CD4-positive, alpha-beta T cell treated with Interleukin-4 for 4 hours (primary cell): ENCODE results near the gene KRTAP20-3.

Source experiments
- DNase-seq: peaks from one replicate; pipeline ENCODE4 v3.0.0-alpha.2; 2020

The KRTAP20-3 gene

GRCh38 chr21:30642564-30642963 lies at the start of gene KRTAP20-3:
TSS of gene KRTAP20-3 (plus strand) at chr21:30642864.
- DNase-seq, result no peak

GRCh38 chr21:30598802-30599201 lies 43.9 kb upstream of the KRTAP20-3 start, which contains the start of gene KRTAP6-2:
TSS of gene KRTAP6-2 (minus strand) at chr21:30598902. CDS start at chr21:30598874, 28 bp downstream.
- no peak for DNase-seq

- DNase-seq, result no peak
Observed at GRCh38 chr21:30600787-30601186, 41.9 kb upstream of the KRTAP20-3 start, which contains the start of gene KRTAP22-1. TSS of gene KRTAP22-1 (plus strand) at chr21:30601087.

DNA sequence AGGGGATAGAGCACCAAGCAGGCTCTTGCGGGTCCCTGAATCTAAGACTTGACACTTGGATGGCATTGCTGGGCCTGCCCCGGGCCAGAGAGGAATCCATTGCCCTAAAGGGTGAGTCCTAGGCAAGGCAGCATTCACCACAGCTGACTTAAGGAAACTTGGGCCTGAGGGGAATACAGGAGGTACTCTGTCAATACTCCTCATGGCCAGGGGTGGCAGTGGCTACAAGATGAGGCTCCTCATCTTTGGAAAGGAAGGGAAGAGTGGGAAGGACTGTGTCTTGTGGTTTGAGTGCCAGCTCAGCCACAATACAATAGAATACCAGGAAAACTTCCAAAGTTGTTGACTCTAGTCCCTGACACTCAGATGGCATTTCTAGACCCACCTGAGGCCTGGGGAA lies 36.7 kb upstream of the KRTAP20-3 start:
- DNase-seq, result no peak

DNA sequence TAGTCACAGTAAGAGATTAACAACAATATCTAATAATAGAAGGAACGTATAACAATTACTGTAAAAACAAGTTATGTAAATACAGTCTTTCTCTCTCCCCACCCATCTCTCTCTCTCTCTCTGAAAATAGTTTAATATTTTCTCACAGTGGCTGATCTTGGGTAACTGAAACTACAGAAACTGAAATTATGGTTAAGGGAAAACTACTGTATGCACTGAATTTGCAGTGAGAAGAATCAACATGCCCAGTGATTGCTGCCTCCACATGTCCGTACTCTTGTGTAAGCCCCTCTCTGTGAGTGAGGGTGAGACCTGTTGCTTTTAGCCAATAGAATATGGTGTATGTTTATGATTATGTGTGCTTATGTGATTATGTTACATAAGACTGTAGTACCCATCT lies 30.5 kb upstream of the KRTAP20-3 start:
- no peak for DNase-seq

GRCh38 chr21:30613836-30614235 lies 28.8 kb upstream of the KRTAP20-3 start, which contains the start of gene KRTAP6-1:
TSS of gene KRTAP6-1 (minus strand) at chr21:30613930. CDS start at chr21:30613904, 26 bp downstream.
- no peak for DNase-seq

GRCh38 chr21:30615199-30615598 lies 27.5 kb upstream of the KRTAP20-3 start:
- no peak for DNase-seq

DNA sequence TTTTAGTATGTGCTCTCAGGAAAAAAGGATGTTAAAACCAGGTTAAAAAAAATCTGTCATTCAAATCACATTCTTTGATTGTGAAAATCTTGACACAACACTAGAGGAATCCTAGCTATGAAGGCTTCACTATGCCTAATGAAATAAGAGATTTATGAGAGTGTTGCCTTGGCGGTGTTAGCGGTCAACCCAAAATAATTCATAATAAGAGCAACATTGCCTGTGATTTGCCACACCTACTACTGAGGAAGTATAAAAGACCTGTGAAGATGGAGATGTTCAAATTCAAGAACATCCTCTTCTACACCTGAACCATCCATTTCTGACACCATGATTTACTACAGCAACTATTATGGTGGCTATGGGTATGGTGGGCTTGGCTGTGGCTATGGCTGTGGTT lies 26.5 kb upstream of the KRTAP20-3 start, which contains the start of gene KRTAP20-1:
Gene KRTAP20-1 (plus strand): TSS at position 301 of the 400 bp plus-strand sequence. CDS start 30 bp downstream, at position 331.
- no peak for DNase-seq

GRCh38 chr21:30620080-30620479 lies 22.6 kb upstream of the KRTAP20-3 start:
- no peak for DNase-seq

GRCh38 chr21:30620522-30620921 lies 22.1 kb upstream of the KRTAP20-3 start, which contains the start of gene KRTAP20-4:
TSS of gene KRTAP20-4 (plus strand) at chr21:30620627.
- no peak for DNase-seq

DNA sequence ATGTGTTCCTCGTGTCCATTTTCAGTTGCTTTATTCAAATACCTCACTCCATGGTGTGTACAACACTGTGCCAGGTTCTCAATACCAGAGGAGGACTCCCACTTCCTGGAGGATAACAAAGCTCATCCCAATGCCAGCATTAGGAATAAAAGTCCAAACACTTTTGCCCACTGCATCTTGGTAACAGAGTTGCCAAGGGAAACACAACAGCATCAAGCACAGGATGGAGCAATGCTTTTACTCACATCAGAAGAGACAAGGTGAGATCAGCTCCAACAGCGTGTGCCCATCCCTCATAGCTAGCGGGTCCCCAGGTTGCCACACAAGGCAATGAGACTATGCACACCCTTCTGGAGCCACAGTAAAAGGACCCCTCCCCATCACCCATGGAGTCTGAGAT lies 19.3 kb upstream of the KRTAP20-3 start:
- no peak for DNase-seq

DNA sequence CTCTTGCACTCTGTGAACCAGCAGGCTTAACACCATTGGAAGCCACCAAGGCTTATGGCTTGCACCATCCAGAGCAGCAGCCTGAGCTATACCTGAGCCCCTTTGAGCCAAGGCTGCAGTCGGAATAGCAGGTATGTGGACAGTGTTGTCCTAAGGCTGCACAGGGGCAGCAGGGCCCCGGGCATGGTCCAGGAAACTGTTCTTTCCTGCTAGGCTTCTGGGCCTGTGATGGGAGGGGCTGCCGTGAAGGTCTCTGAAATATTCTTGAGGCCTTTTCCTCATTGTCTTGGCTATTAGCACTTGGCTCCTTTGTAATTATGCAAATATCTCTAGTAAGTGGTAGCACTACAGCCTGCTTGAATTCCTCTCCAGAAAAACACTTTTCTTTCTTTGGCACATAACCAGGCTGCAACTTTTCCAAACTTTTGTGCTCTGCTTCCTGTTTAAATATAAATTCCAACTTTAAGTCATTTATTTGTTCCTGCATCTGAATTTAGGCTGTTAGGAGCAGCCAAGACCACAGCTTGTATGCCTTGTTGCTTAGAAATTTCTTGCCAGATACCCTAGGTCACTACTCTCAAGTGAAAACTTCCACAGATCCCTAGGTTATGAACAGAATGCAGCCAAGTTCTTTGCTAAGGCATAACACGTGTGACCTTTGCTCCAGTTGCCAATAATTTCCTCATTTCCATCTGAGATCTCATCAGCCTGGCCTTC lies 17.1 kb upstream of the KRTAP20-3 start:
- DNase-seq, result no peak

- DNase-seq, result no peak
Observed at GRCh38 chr21:30628109-30628508, 14.6 kb upstream of the KRTAP20-3 start.

- no peak for DNase-seq
Observed at GRCh38 chr21:30629200-30629599, 13.5 kb upstream of the KRTAP20-3 start.

DNA sequence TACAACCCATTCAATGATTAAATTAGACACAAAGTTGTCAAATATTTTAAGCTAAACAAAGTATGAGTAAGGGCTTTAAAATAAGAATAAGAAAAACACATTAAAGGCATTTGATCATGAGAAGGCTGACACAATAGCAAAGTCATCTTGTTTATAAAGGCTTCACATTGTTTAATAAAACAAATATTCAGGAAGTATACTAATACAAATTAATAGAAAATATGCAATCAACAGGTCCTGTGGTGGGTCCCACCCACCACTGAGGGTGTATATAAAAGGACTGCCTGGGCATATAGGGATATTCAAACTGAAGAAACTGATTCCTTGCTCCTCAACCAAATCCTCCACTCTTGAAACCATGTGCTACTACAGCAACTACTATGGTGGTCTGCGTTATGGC lies 7.8 kb upstream of the KRTAP20-3 start, which contains the start of gene KRTAP20-2:
Gene KRTAP20-2 (plus strand): TSS at position 301 of the 400 bp plus-strand sequence. CDS start 58 bp downstream, at position 359.
- DNase-seq, result no peak

- DNase-seq, result no peak
Observed at GRCh38 chr21:30638686-30639085, 4.0 kb upstream of the KRTAP20-3 start.

- no peak for DNase-seq
Observed at GRCh38 chr21:30646904-30647414, 4.3 kb downstream of the KRTAP20-3 start.

DNA sequence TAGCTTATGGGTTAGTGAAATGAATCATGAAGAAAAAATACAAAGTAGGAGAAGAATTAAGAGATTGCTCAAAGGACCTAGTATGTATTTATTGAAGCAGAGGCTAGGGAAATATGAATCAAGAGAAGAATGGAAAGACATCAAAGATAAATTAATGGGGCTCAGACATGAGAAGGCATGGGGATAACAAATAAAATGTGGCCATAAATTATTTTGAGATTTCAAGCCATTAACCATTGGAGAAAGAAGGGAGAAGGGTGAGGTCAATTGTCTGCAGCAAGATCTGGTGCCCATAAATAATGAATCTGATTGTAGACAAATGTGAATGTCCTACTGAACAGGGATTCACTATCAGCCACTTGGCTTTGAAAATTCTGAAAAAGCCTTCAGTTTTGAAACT lies 10.2 kb downstream of the KRTAP20-3 start:
- DNase-seq, result no peak

GRCh38 chr21:30668776-30669175 lies 26.1 kb downstream of the KRTAP20-3 start:
- no peak for DNase-seq

DNA sequence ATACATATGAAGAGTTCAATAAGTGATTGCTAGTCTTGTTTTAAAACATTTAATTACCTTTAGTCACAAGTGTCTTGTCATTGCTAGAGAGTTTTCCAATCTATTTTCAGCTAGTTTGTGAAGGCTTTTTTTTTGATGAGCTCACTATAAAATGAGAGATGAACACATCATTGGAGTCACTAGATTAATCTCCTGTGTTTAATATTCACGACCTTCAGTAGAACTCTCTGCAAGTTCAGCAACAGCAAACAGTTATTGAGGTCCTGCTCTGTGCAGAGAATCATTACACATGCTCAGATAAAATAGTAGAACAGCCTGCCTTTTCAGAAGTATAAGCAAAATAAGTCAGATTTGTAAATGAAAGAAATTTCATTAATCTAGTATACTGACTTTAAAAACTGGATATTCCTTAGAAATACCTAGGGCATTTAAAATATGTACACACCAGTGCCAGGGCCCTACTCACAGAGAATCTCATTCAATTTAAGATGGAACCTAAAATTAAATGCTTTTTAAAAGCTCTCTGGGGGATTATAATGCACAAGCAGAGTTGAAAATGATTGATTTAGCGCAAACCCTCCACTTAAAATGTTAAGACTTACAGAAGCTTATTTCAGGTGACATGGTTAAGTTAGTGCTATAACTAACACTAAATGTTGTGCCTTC lies 30.5 kb downstream of the KRTAP20-3 start:
- no peak for DNase-seq

DNA sequence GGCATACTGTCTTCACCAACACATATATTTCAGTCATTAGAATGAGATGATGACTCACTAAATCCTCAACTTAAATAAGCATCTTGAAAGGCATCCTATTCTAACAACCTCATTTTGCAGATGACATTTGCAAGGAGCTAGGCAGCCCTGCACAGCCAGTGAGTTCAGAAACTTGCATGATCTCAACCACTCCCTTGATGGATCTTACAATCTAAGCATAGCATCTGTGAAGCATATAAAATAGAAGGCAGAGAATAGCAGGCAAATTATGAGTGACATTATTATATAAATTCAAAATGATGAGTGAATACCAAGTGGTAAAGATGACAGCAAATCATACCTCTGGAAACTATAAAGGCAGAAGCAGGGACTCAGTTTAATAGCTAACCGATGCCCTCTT lies 31.6 kb downstream of the KRTAP20-3 start:
- no peak for DNase-seq

GRCh38 chr21:30676737-30677136 lies 34.1 kb downstream of the KRTAP20-3 start:
- DNase-seq, result no peak

DNA sequence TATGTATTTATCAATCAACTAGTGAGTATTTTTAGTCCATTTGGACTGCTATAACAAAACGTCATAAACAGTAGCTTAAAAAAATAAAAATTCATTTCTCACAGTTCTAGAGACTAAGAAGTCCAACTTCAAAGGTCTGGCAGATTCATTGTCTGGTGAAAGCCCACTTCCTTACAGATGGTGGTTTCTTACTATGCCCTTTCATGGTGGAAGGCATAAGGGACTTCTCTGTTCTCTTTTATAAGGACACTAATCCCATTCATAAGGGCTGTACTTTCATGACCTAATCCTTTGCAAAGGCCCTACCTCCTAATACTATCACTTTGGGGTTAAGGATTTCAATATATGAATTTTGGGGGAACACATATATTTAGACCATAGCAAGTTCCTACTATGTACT lies 37.9 kb downstream of the KRTAP20-3 start:
- DNase-seq, result no peak

DNA sequence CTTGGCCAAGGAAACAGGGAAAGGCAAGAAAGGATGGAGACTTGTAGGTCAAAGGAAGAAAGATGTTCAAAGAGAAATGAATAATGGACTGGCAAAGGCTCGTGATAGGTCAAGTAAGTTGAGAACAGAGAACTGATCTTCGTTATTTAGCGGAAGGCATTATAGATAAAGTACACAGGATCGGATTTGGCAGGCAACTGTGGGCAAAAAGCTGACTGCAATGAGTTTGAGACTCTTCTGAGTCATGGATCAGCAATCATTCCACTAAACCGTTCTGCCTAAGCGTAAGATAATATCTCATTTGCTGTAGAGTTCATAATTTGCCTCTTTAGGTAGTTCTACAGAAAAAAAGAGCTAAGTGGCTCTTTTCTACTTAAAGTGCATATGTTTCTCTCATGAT lies 41.8 kb downstream of the KRTAP20-3 start:
- no peak for DNase-seq
